IMR-90 (cell line): ENCODE data around the gene ARHGAP19. TPM values are rescaled to one million over a fixed set of nuclear protein-coding genes. Genes with fewer than 3 reads are reported as not detected.

ENCODE experiments used
- ATAC-seq: fragments of 200-7000 bp; cut with Tn5 transposase; 2 replicates; pipeline ENCODE4 v1.9.1; 2020; ENCODE audit warnings: low read depth, mild to moderate bottlenecking, moderate library complexity
- Bru-seq: library from RNA; stranded (reverse); fragments of 400-500 nt; gene quantifications from one replicate; lab custom pipeline; 2021; lab: Mats Ljungman, UMichigan
- BruChase-seq, 2 experiments: library from RNA; stranded (reverse); fragments of 400-500 nt; gene quantifications; one replicate each; lab custom pipeline; 2021; lab: Mats Ljungman, UMichigan
- BruUV-seq: library from RNA; stranded (reverse); fragments of 400-500 nt; replicated peaks from 2 replicates; lab custom pipeline; 2021; lab: Mats Ljungman, UMichigan
- CTCF ChIA-PET: fragments of 300-600 bp; formaldehyde crosslinking; extraction: SDS; loops from one replicate; lab custom pipeline; 2021; ENCODE audit warnings: antibody characterized with exemption; lab: Yijun Ruan, JAX
- POLR2A ChIA-PET: fragments of 300-600 bp; sonication (Branson Sonifier 250); formaldehyde crosslinking; loops from one replicate; lab custom pipeline; 2022; ENCODE audit warnings: antibody characterized with exemption; ENCODE audit not compliant: unreplicated experiment; lab: Charles Lee
- DNase-seq: peaks from one replicate; pipeline ENCODE4 v3.0.0; 2013
- H2AFZ ChIP-seq: replicated peaks from 2 replicates; pipeline ENCODE3; 2013; ENCODE audit warnings: low read length, mild to moderate bottlenecking; ENCODE audit not compliant: poor library complexity
- H2AK5ac ChIP-seq: 2 replicates; pipeline ENCODE4 v1.6.1; 2013; ENCODE audit warnings: low read depth, low read length, inconsistent platforms
- H2AK9ac ChIP-seq: replicated peaks from 2 replicates; pipeline ENCODE3; 2013; ENCODE audit warnings: mild to moderate bottlenecking, low read depth, low read length, moderate library complexity; ENCODE audit not compliant: poor library complexity
- H2BK120ac ChIP-seq: 2 replicates; pipeline ENCODE4 v1.6.1; 2013; ENCODE audit warnings: low read depth, low read length, inconsistent platforms
- H2BK15ac ChIP-seq: 3 replicates; pipeline ENCODE4 v1.6.1; 2013; ENCODE audit warnings: low read depth, low read length, inconsistent platforms
- H2BK20ac ChIP-seq: 2 replicates; pipeline ENCODE4 v1.6.1; 2013; ENCODE audit warnings: low read depth, mild to moderate bottlenecking, inconsistent platforms, low read length, moderate library complexity
- H2BK5ac ChIP-seq: 2 replicates; pipeline ENCODE4 v1.6.1; 2013; ENCODE audit warnings: mild to moderate bottlenecking, low read depth, low read length, inconsistent platforms; ENCODE audit not compliant: poor library complexity, severe bottlenecking
- H3K14ac ChIP-seq: replicated peaks from 2 replicates; pipeline ENCODE4 v1.6.1; 2013; ENCODE audit warnings: low read depth, low read length, inconsistent platforms
- H3K18ac ChIP-seq: 2 replicates; pipeline ENCODE4 v1.6.1; 2013; ENCODE audit warnings: low read depth, low read length, control low read depth
- H3K23ac ChIP-seq: 2 replicates; pipeline ENCODE4 v1.6.1; 2013; ENCODE audit warnings: low read depth, low read length, inconsistent platforms
- H3K27ac ChIP-seq: 2 replicates; pipeline ENCODE4 v1.5.1; 2013; ENCODE audit warnings: mild to moderate bottlenecking, control low read depth, low read length; ENCODE audit not compliant: insufficient read depth
- H3K27me3 ChIP-seq: 2 replicates; pipeline ENCODE4 v1.6.1; 2013; ENCODE audit warnings: low read length; ENCODE audit not compliant: control insufficient read depth, insufficient read depth
- H3K36me3 ChIP-seq: 2 replicates; pipeline ENCODE4 v1.6.1; 2013; ENCODE audit warnings: low read length, mixed read lengths; ENCODE audit not compliant: control insufficient read depth, insufficient read depth
- H3K4ac ChIP-seq: 2 replicates; pipeline ENCODE4 v1.6.1; 2013; ENCODE audit warnings: low read depth, low read length, inconsistent platforms
- H3K4me1 ChIP-seq: 2 replicates; pipeline ENCODE4 v1.6.1; 2013; ENCODE audit warnings: low read length, mixed read lengths; ENCODE audit not compliant: control insufficient read depth, insufficient read depth
- H3K4me2 ChIP-seq: 2 replicates; pipeline ENCODE4 v1.6.1; 2013; ENCODE audit warnings: low read depth, mild to moderate bottlenecking, control low read depth, low read length, moderate library complexity
- H3K4me3 ChIP-seq: 2 replicates; pipeline ENCODE4 v1.5.1; 2013; ENCODE audit warnings: low read depth, mild to moderate bottlenecking, control low read depth, low read length, moderate library complexity; ENCODE audit not compliant: insufficient read depth
- H3K56ac ChIP-seq: 2 replicates; pipeline ENCODE4 v1.6.1; 2013; ENCODE audit warnings: low read length, inconsistent platforms; ENCODE audit not compliant: insufficient read depth; ENCODE audit errors: extremely low read depth
- H3K79me1 ChIP-seq, 2 experiments: 2 replicates each; pipeline ENCODE4 v1.6.1; 2013; ENCODE audit warnings: low read length in 2 of 2, inconsistent platforms in 1 of 2, low read depth in 1 of 2
- H3K9ac ChIP-seq: 2 replicates; pipeline ENCODE4 v1.6.1; 2013; ENCODE audit warnings: low read depth, low read length, control low read depth
- H3K9me1 ChIP-seq: 2 replicates; pipeline ENCODE4 v1.6.1; 2013; ENCODE audit warnings: low read length, inconsistent platforms; ENCODE audit not compliant: insufficient read depth
- H3K9me3 ChIP-seq: 2 replicates; pipeline ENCODE4 v1.6.1; 2013; ENCODE audit warnings: low read length; ENCODE audit not compliant: control insufficient read depth, insufficient read depth
- H4K20me1 ChIP-seq: 2 replicates; pipeline ENCODE4 v1.6.1; 2013; ENCODE audit warnings: low read length, inconsistent platforms; ENCODE audit not compliant: insufficient read depth
- H4K5ac ChIP-seq: 2 replicates; pipeline ENCODE4 v1.6.1; 2013; ENCODE audit warnings: mild to moderate bottlenecking, low read depth, low read length, control low read depth
- H4K8ac ChIP-seq, 2 experiments: 2 replicates each; pipeline ENCODE4 v1.6.1; 2013; ENCODE audit warnings: low read depth in 2 of 2, low read length in 2 of 2, control low read depth in 1 of 2, inconsistent platforms in 1 of 2
- H4K91ac ChIP-seq: 2 replicates; pipeline ENCODE4 v1.6.1; 2013; ENCODE audit warnings: low read depth, low read length, inconsistent platforms; ENCODE audit not compliant: insufficient read depth
- CEBPB ChIP-seq: IDR thresholded peaks from 2 replicates; pipeline ENCODE4 v1.6.1; 2012; ENCODE audit warnings: low read depth, low read length, improper control_type of control experiment
- CTCF ChIP-seq: conservative IDR thresholded peaks from 2 replicates; pipeline ENCODE4 v1.5.1; 2012; ENCODE audit warnings: mild to moderate bottlenecking, low read depth, low read length, improper control_type of control experiment
- ELK1 ChIP-seq: fragments of 150-350 bp; IDR thresholded peaks from 2 replicates; pipeline ENCODE4 v1.6.1; 2016; ENCODE audit warnings: low read depth, mild to moderate bottlenecking, low read length, moderate library complexity, borderline replicate concordance
- FOS ChIP-seq: fragments of 150-350 bp; IDR thresholded peaks from 2 replicates; pipeline ENCODE4 v1.6.1; 2016; ENCODE audit warnings: low read depth, low read length
- MAZ ChIP-seq: IDR thresholded peaks from 2 replicates; pipeline ENCODE4 v1.6.1; 2012; ENCODE audit warnings: low read depth, mild to moderate bottlenecking, low read length, improper control_type of control experiment, moderate library complexity, borderline replicate concordance
- MXI1 ChIP-seq: IDR thresholded peaks from 2 replicates; pipeline ENCODE4 v1.6.1; 2012; ENCODE audit warnings: low read depth, mild to moderate bottlenecking, low read length, moderate library complexity, borderline replicate concordance
- POLR2A ChIP-seq: IDR thresholded peaks from 2 replicates; pipeline ENCODE4 v1.6.1; 2012; ENCODE audit warnings: mild to moderate bottlenecking, low read depth, low read length
- RAD21 ChIP-seq: IDR thresholded peaks from 2 replicates; pipeline ENCODE4 v1.6.1; 2012; ENCODE audit warnings: low read length, improper control_type of control experiment
- RCOR1 ChIP-seq: IDR thresholded peaks from 2 replicates; pipeline ENCODE4 v1.6.1; 2012; ENCODE audit warnings: mild to moderate bottlenecking, low read length, improper control_type of control experiment; ENCODE audit not compliant: insufficient replicate concordance
- RFX5 ChIP-seq: IDR thresholded peaks from 2 replicates; pipeline ENCODE4 v1.8.0; 2012; ENCODE audit warnings: low read depth, mild to moderate bottlenecking, low read length, moderate library complexity
- WGBS, 2 experiments: methylation state at CpG; one replicate each; pipeline versions ENCODE4 v1.1.5 to v1.1.7; 2013; ENCODE audit warnings: missing lambda C conversion rate in 2 of 2; ENCODE audit not compliant: insufficient read length in 1 of 2; ENCODE audit errors: extremely low coverage in 2 of 2; 5-methylcytosine and 5-hydroxymethylcytosine counted together
- dilution Hi-C: fragments of 300-500 bp; cut with HindIII; formaldehyde crosslinking; loops from one replicate; pipeline ENCODE4 v1.14.3; 2018; ENCODE audit warnings: low sequenced_read_pairs; ENCODE audit not compliant: unreplicated experiment
- in situ Hi-C: fragments of 300-500 bp; cut with MboI; formaldehyde crosslinking; loops from 3 replicates; pipeline ENCODE4 v1.14.3; 2019; ENCODE audit warnings: low sequenced_read_pairs, inconsistent platforms, mixed read lengths
- intact Hi-C: fragments of 100-400 bp; cut with micrococcal nuclease; formaldehyde crosslinking; loops from 2 replicates; pipeline ENCODE4 v1.10.0; 2022
- long read RNA-seq: library from polyadenylated mRNA; unstranded; transcript quantifications from one replicate; pipeline ENCODE4 v2.0.0, GENCODE V29; 2021; ENCODE audit not compliant: unreplicated experiment
- polyA plus RNA-seq, 3 experiments: library from polyadenylated mRNA; depleted of rRNA; stranded (reverse); fragments of >200 nt; gene quantifications; 2 replicates each; pipeline ENCODE4 v1.2.3, GENCODE V29; 2012; ENCODE audit warnings: low replicate concordance in 1 of 3
- total RNA-seq: library from RNA; depleted of rRNA; stranded (reverse); fragments of >200 nt; gene quantifications from 2 replicates; pipeline ENCODE4 v1.2.3, GENCODE V29; 2012; rRNA removed

Gene ARHGAP19
- total RNA-seq (7.0 and 12.8 TPM in 2 replicates), polyA plus RNA-seq (2012; rRNA removed) (5.5 and 6.3 TPM in 2 replicates), Bru-seq, nascent RNA (percentile 62 among the genes with signal in this experiment), BruChase-seq, experiment 1, labeled RNA remaining after a 6-hour chase (percentile 65 among the genes with signal in this experiment), BruChase-seq, experiment 2, labeled RNA remaining after a 2-hour chase (percentile 86 among the genes with signal in this experiment)
- 1.2 and 2.2 TPM in 2 replicates for polyA plus RNA-seq (2012; cell fraction: cytosol; rRNA removed)
- polyA plus RNA-seq (2012; cell fraction: nucleus; rRNA removed; ENCODE audit: low replicate concordance): 2.3 and 9.4 TPM in 2 replicates
- long read RNA-seq, full-length matches to known transcripts: 3 of 5 reads
- long read RNA-seq, partial matches to known transcripts: 2 of 5 reads
- long read RNA-seq, other reads (novel, unspliced or antisense): 0 of 5 reads

DNA sequence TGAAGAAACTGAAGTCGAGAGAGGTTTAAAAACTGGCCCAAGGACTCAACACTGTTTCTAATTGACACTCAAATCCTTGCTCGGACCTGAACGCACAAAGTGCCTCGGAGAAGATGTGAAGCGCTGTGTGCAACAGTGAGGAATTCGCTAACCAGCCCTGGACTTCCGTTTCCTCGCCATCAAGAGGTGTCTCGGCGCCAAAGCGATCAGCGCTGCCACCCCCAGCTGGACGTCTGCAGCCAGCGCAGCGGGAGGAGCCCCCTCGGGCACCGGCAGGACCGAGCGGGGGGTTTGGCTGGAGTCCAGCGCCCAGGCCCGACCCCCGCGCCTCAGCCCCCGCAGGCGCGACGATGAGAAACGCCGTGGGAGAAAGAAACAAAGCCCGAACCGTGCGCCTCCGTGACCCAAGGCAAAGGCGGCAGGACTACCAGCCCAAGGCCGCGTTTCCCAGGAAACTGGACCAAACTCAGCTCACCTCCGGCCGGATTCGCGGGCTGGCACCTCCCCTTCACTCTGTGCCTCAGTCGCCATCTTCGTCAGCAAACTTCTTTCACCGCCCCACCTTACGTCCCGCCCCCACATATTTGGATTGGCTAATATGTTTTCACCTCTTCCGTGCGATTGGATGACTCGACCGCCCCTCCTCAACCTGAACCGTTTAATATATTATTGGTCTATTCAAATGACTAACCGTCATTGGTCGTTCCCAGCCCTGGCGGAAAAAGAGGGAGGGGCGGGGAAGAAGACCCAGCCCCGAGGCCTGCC lies at the start of gene ARHGAP19:
ARHGAP19 (minus strand) TSS at position 541 of the 765 bp plus-strand sequence; CDS start at position 531, 10 bp downstream.
- Histone ChIP-seq H3K14ac (peak within 1 kb of the TSS; percentile 89), H2BK5ac (peak within 1 kb of the TSS; percentile 81), H3K9ac (peak within 1 kb of the TSS; percentile 76), H3K4me1 (no peaks in the 10 kb centered on the region), H3K18ac (peak within 1 kb of the TSS; percentile 74), H3K27ac (peak within 1 kb of the TSS; percentile 72), H3K4ac (peak within 1 kb of the TSS; percentile 82), H4K8ac (peak within 1 kb of the TSS; percentile 53 to 72), H3K79me1 (peaks cover 12 to 27% of the 10 kb centered on the region in 2 experiments), H2AK9ac (peak within 1 kb of the TSS; percentile 87), H3K4me3 (peak within 1 kb of the TSS; percentile 73), H3K27me3 (no peaks in the 10 kb centered on the region), H3K9me1 (no peaks in the 10 kb centered on the region; the same call in 1 of the 2 replicates), H2BK120ac (peak within 1 kb of the TSS; percentile 76), H2AFZ (peak within 1 kb of the TSS; percentile 96), H2BK15ac (peak within 1 kb of the TSS; percentile 50; the same call in 2 of the 3 replicates), H4K20me1 (no peaks in the 10 kb centered on the region), H2BK20ac (peak within 1 kb of the TSS; percentile 6; the same call in 1 of the 2 replicates), H3K9me3 (no peaks in the 10 kb centered on the region), H3K56ac (peak within 1 kb of the TSS; percentile 98), H3K23ac (peak within 1 kb of the TSS; percentile 95), H4K91ac (peak within 1 kb of the TSS; percentile 75), H3K4me2 (peak within 1 kb of the TSS; percentile 90), H2AK5ac (peak within 1 kb of the TSS; percentile 17; the same call in 1 of the 2 replicates), H3K36me3 (0 out of 2 replicates have a peak, but pooled peaks cover under 1% of the 10 kb centered on the region), H4K5ac (peak within 1 kb of the TSS; percentile 81)
- ATAC-seq (peak; percentile 99), DNase-seq (peak; percentile 99)
- 0 out of 2 replicates have a peak, but pooled peaks have one; percentile 13 for TF ChIP-seq RAD21
- TF ChIP-seq RCOR1: no peak
- no peak for TF ChIP-seq RFX5
- no peak for TF ChIP-seq ELK1
- peak; percentile 30; the same call in 1 of the 2 replicates for TF ChIP-seq CEBPB
- peak; percentile 63; the same call in 1 of the 2 replicates for TF ChIP-seq MAZ
- peak; percentile 93; the same call in 1 of the 2 replicates for TF ChIP-seq FOS
- peak; percentile 35; the same call in 1 of the 2 replicates for TF ChIP-seq CTCF
- peak; percentile 84 for TF ChIP-seq POLR2A
- no peak for TF ChIP-seq MXI1
- ChIA-PET POLR2A (no interaction called here), CTCF (interaction anchor here (0.9 to 1.0 kb wide), 2 partner anchors 13 to 122 kb away, joined by 3 to 9 read pairs; no protein-coding TSS in a partner anchor)
- dilution Hi-C loops: no loop called here
- no TSS peak for BruUV-seq
- intact Hi-C loops: loop anchor here (1.0 to 2.0 kb wide), 2 partner anchors 27 to 40 kb away; partner anchors contain the start of gene FRAT1
- in situ Hi-C loops: no loop called here
- WGBS, 2 experiments: 1% methylated on average over 16 of the region's 55 CpGs; no CpG with 5 or more reads in 1 of the 2 experiments
